Panc1 (cell line): ENCODE data around the gene ANKMY1.

ENCODE experiments used
- POLR2AphosphoS5 ChIP-seq: IDR thresholded peaks from 2 replicates; pipeline ENCODE4 v1.6.1; 2012; ENCODE audit warnings: mild to moderate bottlenecking, low read depth, low read length, moderate library complexity
- REST ChIP-seq, 2 experiments: IDR thresholded peaks; 2 replicates each; pipeline ENCODE4 v1.6.1; 2011 to 2012; ENCODE audit warnings: low read depth in 2 of 2, control low read depth in 1 of 2, low read length in 1 of 2, mild to moderate bottlenecking in 1 of 2, moderate library complexity in 1 of 2; ENCODE audit not compliant: insufficient read depth in 1 of 2
- SIN3A ChIP-seq: IDR thresholded peaks from 2 replicates; pipeline ENCODE4 v1.6.1; 2012; ENCODE audit warnings: low read depth, mild to moderate bottlenecking, low read length, moderate library complexity, borderline replicate concordance; ENCODE audit not compliant: insufficient read depth
- TCF7L2 ChIP-seq: IDR thresholded peaks from 2 replicates; pipeline ENCODE4 v1.6.1; 2011; ENCODE audit warnings: mild to moderate bottlenecking, low read depth, low read length, inconsistent platforms
- TF ChIP-seq, protein P1 (sequence below): fragments of 450-650 bp; IDR thresholded peaks from 2 replicates; pipeline ENCODE4 v1.5.1; 2017; ENCODE audit warnings: mild to moderate bottlenecking

- TF ChIP-seq, protein P1, sequence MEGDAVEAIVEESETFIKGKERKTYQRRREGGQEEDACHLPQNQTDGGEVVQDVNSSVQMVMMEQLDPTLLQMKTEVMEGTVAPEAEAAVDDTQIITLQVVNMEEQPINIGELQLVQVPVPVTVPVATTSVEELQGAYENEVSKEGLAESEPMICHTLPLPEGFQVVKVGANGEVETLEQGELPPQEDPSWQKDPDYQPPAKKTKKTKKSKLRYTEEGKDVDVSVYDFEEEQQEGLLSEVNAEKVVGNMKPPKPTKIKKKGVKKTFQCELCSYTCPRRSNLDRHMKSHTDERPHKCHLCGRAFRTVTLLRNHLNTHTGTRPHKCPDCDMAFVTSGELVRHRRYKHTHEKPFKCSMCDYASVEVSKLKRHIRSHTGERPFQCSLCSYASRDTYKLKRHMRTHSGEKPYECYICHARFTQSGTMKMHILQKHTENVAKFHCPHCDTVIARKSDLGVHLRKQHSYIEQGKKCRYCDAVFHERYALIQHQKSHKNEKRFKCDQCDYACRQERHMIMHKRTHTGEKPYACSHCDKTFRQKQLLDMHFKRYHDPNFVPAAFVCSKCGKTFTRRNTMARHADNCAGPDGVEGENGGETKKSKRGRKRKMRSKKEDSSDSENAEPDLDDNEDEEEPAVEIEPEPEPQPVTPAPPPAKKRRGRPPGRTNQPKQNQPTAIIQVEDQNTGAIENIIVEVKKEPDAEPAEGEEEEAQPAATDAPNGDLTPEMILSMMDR = no peak
- TF ChIP-seq SIN3A = no peak
- TF ChIP-seq POLR2AphosphoS5 = no peak
- TF ChIP-seq TCF7L2 = no peak
- TF ChIP-seq REST (IDR thresholded peaks at IDR 0.05; ENCODE audit: insufficient read depth in 1 of 2, low read depth in 2 of 2, low read length in 1 of 2) = no peak
Measured at GRCh38 chr2:240524963-240525718, 32.6 kb downstream of the ANKMY1 start.
